ENCODE data around the gene SNAP25.
A peak's percentile ranks its signal among the peaks of the same experiment; 100 is the strongest.

SNAP25 gene

DNA sequence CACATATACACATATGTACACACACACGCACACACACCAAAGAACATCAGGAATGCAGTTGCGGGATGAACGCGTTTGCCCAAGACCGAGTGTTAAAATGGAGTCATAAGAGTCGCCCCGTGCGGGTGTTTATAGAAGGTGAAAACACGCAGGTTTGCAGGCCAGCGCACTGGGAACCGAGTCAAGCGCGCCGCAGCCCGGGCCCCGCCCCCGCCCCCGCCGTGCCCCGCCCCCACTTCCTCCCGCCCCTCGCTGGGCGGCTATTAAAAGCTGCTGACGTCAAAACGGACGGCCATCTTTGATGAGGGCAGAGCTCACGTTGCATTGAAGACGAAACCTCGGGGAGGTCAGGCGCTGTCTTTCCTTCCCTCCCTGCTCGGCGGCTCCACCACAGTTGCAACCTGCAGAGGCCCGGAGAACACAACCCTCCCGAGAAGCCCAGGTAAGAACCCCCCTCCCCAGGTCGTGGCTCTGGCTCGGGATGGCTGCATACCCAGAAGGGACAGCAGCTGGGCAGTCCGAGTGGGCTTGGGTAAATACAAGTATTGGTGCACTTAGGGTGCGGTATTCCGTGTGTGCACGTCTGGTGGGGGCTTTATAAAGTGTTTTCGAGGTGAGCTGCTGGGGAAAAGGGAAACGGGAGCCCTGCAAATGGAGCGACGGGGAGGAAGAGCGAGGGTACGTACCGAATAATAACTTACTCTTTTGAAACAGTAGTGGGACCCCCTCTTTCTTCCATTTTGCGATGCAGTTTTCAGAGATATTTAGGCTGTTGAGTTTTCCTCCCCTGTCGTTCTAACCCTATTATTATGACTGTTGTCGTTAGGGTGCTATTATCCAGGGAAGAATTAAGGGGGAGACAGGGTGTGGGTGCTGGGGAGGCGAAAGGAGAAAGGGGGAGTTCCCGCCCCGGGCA is at the start of gene SNAP25:
Gene SNAP25 (plus strand): TSS at position 295 of the 916 bp plus-strand sequence. CDS start 56,662 bp downstream, outside the sequence.
- peak; percentile 16 for DNase-seq

DNA sequence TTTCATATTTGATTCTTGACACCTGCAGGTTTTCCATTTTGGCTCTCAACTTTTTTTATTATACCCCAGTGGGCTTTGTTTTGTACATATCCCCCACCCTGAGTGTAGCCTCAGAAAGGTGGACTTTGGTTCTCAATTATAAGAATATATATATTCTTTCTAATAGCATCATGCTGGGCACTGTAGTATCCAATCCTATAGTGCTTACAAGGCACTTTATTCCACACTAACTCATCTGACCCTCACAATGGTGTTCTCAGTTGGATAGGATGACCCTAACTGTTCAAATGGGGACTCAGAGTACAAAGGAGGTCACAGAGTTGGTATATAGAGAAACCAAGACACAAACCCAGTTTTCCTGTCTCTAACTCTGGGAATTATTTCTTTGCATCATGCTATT is 48.9 kb upstream of the SNAP25 start:
- DNase-seq, result no peak

DNA sequence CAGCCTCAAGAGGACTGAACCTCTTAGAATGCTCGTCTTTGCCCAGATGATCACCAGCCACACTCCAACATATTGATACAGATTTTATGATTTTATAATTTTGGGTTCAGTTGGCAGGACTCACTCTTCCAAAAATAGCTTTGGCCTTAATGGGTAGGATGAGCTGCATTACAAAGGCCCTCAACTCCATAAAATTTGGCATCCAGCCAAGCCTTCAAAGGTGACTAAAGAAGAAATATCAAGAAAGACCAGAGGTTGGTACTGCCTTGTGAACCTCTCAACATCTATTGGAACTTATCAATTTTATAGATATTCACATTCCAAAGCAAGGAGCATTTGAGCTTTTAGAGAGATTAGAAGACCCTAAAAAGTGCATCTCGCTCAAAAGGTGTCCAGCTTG is 48.4 kb upstream of the SNAP25 start:
- no peak for DNase-seq

DNA sequence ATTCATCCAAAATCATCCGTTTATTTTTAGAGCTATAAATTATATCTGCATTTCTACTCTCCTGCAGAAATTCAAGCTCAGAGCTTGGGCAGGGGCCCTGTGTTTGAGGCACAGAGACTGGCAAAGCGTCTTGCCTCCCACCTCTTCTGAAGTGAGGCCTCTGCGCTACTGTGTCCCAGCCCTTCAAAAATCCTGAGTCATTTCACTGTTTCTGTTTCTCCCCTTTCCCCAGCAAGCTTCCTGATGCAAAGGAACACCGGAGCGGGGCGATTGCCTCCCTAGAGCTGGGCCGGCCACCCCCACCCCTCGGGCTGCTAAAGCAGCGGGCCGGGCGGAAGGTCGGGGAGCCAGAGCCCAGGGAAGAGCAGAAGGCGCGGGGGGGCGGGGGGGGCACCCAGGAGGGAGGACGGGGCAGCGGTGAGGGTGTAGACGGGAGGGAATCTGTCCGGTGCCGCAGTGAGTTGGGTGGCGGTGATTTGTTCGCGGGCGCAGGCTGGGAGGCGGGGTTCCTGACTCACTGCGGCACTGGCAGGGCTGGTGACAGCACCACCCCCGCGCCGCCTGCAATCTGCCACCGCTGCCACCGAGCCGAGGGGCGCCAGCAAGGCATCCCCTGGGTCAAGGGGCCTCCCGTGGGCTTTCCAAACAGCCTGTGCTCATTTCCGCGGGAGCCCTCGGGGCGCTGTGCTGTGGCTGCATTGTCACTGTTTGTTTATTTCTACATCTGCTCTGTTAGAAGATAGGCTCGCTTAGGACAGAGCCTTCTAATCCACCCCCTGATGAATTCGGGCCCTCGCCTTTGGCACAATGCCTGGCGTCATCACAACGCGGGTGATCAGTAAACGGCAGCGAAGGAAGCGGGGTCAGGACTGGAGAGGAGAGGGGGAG is 46.5 kb upstream of the SNAP25 start:
- DNase-seq, result no peak

DNA sequence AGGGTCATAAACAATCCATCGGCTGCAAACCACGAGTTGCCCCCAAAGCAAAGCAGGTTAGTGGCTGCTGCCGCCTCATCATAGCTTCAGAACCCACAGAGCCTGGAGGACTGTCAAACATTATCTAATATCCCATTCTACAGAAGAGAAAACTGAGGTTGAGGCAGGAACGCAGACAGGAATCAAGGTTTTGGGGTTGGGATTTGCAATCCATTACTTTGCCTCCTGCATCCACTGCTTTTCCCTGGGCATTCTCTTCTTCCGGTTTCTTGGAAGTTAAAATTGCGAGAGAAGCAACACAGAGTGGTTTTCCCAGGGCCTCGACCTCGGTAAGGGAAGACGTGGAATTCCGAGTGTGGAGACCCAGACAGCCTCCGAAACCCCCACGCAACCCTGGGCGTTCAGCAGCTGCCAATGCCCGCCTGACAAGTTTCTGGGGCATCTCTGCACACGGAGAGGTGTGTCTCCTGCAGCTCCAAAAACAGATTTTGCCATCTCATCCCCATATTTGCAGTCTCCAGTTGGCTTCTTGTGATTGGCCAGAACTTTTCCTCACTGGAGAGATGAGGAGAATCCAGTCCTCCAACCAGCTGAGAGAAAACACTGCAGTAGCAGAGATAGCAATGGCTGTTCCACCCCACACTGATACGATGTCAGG is 45.5 kb upstream of the SNAP25 start:
- DNase-seq, result no peak

DNA sequence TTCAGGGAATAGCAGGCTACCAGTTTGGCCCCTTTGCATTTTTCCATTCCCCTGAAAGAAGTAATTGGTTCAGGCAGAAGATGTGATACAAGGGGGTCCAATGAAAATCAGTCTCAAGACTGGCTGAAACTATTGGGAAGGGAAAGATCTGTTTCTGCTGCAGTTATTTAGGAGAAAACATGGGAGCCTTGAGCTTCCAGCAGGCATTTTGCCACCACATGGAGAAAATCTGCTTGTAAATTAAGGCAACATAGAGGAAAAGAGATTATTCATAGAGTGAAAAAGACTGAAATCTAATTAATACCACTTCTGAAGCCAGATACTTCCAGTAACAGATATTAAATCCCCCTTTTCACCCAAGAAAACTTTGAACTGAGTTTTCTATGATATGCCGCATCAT is 44.2 kb upstream of the SNAP25 start:
- no peak for DNase-seq

DNA sequence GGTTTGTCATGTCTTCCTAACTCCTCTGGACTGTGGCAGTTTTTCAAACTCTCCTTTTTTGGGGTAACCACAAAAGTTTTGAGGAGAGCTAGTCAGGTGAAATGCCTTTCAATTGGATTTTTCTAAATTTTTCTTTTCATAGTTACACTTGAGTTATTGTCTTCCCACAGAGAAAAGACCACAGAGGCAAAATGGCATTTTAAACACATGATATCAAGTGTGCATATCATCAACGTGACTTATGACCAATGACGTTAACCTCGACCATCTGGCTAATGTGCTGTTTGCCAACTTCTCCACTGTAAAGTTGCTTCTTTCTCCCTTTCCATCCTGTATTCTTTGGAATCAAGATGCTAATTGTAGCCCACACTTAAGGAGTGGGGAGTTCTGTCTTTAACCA is 41.3 kb upstream of the SNAP25 start:
- no peak for DNase-seq

DNA sequence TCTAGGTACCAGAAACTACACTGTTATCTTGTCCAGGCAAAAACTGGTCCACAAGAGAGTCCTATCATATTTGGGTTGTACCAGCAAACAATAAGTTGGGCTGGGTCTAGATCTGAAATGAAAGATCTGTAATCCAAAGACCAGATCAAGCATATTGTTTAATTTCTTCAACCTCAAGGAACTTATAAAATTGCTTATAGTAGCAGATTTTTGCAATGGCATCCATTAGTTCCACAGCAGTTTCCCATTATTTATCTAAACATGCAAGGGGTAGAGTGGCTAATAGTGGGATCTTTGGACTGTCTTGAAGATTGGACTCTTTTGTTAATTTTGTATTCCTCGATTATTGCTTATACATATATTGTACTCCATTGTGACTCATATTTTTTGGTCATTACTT is 40.5 kb upstream of the SNAP25 start:
- DNase-seq, result no peak

DNA sequence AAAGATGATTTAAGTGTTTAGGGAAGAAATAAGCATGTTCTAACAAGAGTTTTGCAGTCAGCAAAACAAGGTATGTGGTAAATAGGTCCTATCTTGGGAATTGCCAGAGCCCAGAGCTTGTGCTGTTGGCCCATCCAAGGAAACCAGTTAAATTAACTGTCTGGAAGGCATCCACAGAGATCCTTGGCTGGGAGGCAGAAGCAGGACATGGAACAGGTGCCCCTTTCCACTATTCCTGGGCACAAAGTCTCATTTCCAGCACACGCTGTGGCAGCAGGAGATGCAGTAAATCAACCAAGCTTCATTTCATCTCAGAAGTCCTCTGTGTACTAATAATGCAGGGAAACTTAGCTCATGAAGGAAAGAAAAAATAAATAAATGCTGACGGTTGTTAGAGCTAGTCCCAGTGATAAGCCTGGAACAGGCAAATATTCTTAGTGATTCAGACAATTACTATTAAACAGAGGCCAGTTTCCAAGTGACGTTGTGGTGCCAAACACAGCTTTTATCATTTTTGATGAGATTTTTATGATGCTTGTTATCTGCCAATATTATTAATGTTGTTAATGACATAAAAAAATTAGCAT is 39.8 kb upstream of the SNAP25 start:
- no peak for DNase-seq

DNA sequence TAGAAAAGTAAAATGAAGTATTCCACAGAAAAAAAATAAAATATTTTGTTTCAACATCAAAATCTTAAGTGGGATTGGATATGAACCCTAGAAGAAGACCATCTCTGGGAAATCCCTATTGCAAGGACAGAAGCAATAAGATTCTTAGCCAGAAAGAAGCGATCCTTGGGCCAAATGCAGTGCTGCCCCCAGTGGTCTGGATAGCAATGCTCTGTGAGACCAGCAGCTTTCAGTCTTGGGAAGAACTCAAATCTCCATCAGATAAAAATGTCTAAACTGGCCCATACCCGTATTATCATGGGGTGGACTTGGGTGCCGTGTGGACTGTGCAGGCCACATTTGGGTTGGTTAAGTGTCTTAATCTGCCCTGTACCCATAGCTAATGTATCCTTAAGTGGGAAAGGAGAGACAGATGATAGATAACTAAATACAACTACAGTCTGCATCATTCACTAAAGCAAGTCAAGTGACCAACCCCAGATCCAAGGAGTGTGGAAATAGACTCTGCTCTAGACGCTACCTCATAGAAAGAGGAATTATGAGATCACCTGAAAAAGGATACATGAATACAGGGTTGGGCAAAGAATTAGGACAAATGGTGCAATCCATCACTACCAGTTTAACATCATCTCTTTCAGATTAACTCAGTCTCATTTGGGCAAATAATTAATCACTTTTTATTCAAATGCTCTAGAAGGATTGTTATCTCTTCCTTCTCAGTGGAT is 38.9 kb upstream of the SNAP25 start:
- no peak for DNase-seq

DNA sequence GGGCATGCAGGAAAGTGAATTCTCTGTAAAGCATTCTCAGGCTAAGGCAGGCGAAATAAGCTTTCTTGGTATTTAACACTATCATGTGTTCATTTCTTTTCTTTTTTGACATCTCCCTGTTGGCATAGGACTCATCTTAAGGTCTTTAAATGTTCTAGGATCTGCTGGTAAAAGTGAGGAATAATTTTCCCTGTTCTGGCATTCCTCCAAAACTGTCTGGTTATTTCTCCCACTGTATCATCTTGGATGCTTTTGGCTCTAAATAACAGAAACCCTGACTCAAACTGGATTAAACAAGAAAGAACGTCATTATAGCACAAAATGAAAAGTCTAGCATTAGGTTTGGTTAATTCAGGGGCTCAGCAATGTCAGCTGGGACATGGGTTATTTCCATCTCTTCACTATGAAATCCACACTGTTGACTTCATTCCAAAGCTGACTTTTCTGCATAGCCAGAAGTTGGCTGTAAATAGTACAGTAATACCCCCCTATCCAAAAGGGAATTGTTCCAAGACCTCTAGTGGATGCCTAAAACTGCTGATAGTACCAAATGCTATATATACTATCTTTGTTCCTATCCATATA is 37.9 kb upstream of the SNAP25 start:
- no peak for DNase-seq

DNA sequence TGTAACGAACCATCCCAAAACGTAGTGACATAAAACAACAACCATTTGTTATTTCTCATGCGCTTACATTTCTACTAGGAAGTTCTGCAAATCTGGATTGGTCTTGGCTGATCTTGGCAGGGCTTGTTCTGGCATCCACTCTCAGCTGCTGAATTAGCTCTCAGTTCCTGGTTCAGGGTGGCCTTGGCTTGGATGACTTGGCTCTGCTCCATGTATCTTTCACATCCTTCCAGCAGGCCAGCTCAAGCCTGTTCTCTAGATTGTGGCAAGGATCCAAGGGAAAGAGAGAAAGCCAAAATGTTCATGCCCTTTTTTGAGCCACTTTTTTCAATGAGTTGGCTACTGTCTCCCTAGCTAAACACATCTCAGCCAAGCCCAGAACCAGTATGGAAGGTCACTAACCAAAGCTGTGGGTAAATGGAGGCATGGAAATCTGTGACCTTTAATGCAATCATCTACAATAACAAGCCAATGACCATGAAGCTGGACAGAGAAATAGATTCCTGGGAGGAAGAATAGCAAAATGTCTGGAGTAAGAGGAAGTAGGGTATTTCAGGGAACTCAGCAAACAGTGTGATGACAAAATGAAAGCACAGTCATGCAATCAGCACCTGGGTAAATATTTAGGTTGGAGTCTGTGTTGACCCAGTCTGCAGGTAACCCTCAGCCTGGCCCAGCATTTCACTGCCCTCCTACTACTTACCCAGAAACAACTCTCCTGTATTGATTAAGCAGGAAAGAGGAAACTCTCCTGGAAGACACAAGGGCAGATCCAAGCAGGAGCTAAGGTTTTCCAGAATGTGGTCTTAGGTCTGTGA is 32.7 kb upstream of the SNAP25 start:
- no peak for DNase-seq

DNA sequence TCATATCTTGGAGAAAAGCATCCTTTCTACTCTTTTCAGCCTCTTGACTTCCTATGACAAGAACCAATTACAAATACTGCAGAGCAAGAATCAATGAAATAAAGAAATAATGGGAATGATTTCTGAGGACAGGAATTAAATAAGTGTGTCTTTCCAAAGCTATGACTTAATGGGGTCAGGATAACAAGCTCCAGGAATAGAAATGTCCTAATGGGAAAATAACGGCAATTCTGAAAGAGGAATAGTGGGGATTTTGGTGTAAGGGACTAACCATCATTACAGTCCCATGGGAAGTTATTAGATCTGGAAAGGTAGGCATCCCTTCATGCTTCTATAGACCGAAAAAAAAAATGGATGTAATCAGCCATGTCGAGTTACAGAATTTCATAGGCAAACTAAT is 28.2 kb upstream of the SNAP25 start:
- no peak for DNase-seq

DNA sequence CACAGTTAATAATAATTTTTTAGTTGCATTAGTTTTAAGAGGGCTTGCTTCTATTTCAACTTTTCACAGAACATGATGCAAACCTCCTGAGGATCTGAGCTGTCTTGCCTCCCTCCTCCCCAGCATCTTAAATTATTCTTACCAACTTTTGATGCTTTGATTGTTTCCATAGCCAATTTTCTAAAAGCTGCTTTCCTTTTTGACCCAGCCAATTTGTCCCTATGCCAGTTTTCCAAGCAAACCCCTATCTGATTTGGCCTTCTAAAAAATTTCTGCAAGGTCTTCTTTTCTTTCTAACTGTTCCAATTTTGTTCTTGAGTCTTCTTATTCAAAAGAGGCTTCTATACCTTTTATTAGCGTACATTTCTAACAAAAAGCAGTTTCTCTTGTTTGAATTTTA is 26.5 kb upstream of the SNAP25 start:
- no peak for DNase-seq

DNA sequence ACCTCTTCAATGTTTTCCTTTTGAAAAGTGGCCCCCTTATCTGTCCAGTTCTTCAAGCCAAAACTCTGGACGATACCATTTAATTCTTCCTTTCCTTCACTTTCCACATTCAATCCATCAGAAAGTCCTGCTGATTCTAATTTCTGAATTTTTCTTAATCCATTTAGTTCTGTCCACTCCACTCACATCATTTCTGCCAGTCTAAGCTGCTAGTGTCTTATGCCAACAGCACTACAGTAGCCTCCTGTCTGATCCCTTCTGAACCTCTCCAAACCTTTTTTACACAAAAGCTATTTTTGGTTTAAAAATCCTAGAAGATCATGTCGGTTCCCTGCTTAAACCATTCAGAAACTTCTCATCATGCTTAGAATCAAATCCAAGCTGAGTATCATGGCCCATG is 24.5 kb upstream of the SNAP25 start:
- DNase-seq, result no peak

DNA sequence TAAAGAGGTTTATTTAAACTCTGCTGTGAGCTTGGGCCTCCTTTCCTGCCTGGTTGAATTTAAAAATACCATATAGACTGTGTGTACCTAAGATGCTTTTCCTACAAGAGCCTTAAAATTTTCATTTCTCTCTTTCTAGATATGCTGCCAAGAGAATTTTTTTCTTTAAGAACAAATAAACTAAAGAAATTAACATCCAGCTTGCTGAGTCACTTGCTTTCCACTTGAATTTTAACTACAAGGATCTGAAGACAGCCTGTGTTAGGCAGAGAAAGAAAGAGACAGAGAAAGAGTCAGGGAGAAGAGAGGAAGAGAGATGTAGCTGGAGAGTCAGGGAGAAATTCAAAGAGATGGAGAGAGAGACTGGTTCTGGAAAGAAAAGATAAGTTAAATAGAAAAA is 18.3 kb upstream of the SNAP25 start:
- no peak for DNase-seq

DNA sequence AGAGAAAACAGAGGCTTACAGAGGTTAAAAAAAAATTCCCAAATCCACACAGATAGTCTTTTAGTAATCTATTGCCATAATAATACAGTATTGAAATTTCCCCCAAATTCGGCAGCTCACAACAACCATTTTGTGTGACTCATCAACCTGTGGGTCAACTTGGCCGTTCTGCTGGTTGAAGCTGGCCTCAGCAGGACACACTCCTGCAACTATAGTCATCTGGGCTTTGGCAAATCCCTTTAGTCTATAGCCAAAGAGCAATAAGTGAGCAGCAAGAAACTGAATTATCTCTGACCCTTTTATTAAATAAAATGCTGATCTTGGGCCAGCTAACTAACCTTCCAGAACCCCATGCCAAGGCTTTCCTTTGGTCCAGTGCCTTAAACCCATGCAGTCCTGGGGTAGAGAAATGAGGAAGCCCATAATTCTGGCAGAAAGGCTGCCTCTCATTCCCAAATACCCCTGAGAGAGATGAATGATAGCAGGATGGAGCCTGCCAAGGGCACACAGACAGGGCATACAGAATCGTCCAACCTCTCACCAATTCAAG is 17.2 kb upstream of the SNAP25 start:
- DNase-seq, result no peak

DNA sequence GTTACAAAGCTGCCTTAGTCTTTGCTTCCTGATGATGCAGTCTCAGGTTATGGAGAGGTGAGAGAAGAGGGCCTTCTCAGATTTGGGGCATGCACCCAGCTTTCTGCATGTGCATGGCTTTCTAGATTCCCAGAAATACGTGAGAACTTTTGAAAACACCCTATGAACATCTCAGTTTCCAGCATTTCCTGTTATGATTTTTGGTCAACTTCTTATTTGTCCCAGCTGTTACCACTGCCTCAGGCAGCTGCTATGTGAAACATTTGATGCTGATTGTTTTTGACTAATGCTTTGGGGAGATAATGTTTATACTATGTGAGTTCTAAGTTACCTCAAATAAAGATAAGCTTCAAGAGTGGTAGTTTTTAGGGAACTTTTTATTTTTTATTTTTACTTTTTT is 9.5 kb upstream of the SNAP25 start:
- no peak for DNase-seq

DNA sequence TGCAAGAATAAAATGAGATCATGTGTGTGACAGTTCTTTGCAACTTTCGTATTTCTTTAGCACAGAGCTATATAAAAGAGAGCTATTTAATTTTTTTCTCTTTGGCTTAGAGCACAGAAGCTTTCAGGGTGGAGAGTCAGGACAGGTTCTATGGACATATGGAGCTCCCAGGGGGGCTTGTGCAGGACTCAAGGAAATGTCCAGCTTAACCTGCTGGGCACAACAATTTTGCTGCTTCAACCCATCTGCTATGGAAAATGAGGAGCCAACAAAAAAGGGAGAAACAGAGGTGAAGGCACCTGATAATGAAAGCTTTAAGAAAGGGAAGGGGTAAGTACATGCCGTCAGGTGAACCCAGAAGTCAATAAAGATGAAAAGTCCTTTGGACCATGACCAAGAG is 5.1 kb upstream of the SNAP25 start:
- no peak for DNase-seq

DNA sequence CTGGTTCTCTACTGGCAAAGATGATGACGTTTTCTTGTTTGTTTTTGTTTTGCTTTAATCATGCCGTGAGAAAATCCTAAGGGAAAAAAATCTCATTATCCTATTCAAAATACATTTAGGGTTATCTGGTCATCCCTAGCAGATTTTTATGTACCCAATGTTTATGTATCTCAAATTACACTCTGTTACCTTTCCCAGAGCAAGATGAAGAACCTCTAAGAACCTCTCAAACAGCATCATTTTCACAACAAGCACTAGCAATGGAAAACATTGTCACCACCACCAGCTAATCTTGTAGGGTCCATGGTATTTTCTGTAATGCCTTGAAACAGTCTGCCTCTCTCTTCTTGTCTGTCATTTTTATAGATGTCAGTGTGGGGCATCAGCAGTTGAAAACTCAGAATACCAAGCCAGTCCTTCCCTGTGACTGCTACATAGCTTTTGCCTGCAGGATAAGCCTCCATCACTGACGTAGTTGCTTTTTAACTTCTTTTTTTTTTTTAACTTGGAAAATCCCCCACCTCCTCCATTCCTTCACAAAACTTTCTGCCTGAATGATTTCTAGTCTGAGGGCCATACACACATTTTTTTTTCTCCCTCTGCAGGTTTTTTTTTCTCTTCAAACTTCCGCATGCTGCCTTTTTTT is 2.4 kb upstream of the SNAP25 start:
- DNase-seq, result no peak
